ENCODE measurements around the gene DCAF16. TPM values are rescaled to one million over a fixed set of nuclear protein-coding genes. Genes with fewer than 3 reads are reported as not detected.

DCAF16 gene
- 4.9 to 6.7 TPM (median 6.6 TPM) in 5 replicates for total RNA-seq (2022; extraction: Qiagen RNA extraction)

DNA sequence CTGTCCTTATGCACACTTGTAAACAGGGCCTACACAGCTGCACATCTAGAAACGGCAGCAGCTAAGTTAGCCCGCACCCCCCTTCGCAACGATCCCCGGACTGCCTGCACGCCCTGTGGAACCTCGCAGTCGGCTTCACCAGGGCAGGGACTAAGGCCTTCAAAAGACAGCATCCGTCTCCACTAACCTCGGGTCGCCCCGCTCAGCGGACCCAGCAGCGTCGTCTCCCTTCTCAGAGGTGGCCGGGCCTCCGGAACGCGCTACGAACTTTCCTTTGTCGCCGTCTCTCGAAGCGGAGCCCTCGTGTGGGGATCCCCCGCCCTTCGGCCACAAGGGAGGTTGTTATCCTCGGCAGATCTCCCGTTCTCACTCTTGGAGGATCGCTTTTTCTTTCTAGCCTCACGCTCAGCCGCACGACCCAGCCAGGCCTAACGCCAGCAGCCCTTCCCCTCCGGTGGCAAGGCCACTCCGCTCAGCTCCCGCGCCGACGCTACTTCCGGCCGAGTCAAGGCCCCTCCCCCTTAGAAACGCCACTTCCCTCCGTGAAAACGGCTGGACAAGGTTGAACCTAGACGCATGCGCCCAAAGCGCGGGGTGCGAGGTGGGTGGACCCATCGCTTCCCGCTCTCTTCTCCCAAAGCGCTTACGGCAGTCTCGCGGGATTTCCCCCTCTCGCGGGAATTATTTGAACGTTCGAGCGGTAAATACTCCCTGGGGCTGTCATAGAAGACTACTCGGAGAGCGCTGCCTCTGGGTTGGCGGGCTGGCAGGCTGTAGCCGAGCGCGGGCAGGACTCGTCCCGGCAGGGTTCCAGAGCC, at the start of gene DCAF16, which contains the start of gene NCAPG:
TSS of gene DCAF16 (minus strand) at position 498 of the 818 bp plus-strand sequence. CDS start 6,616 bp downstream, outside the sequence.
TSS of gene NCAPG (plus strand) at position 720 of the 818 bp plus-strand sequence. CDS start 99 bp downstream, outside the sequence.

DNA sequence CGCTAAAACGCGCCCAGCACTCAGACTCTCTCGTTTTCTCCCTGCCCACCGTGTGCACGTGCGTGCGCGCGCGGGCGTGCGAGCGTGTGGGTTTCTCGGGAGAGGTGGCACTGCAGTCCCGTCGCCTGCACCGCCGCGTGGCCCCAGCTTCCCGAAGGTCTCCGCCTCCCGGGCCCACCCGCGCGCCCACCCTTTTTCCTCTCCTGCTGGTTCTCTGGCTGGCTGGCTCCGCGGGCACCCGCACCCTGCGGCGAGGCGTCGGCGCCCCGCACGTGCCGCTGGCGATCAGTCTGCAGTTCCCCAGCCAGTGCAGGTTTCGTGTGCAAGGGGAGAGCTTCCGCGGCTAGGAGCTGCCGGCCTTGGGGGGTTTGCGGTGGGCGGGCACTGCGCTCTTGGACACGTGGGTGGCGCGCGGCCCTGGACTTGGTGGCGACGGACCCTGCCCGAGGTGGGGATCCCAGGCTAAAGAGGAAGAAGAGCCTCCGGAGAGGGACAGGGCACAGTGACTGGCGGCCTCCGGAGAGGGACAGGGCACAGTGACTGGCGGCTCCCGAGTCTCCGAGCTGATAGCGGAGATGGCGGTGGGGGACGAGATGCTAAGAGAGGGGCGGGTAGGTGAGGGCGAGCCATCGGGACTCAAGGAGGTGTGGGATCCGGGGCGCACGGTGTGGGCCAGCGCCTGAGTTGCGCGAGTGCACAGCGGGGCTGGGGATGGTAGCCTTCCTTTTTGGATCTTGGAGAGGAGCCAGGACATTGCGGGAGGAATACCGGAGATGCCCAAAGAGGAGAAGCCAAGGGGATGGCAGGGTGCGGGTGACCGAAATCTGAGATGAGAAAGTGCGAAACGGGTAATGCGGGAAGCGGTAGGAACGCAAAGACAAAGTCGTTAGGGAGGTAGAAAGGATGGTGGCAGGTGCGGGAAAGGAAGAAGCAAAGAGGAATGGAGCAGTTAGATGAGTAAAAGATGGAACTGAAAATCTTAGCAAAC, 29.0 kb downstream of the DCAF16 start, which contains the start of gene FAM184B:
TSS of gene FAM184B (minus strand) at position 322 of the 988 bp plus-strand sequence. CDS start 322 bp downstream, outside the sequence.

Other genes starting within 250 kb of the DCAF16 start
- 31.6 to 43.6 TPM (median 33.4 TPM) in 5 replicates for gene LAP3, start 233.6 kb downstream of the DCAF16 start, total RNA-seq (2022; extraction: Qiagen RNA extraction)
- 27.0 to 42.2 TPM (median 32.3 TPM) in 5 replicates for gene MED28, start 196.1 kb downstream of the DCAF16 start, total RNA-seq (2022; extraction: Qiagen RNA extraction)
- 0.01 to 0.06 TPM (median 0.05 TPM) in 5 replicates for gene FAM184B, start 29.1 kb downstream of the DCAF16 start, total RNA-seq (2022; extraction: Qiagen RNA extraction)
- 25.6 to 28.3 TPM (median 27.2 TPM) in 5 replicates for gene NCAPG, start 222 bp upstream of the DCAF16 start, total RNA-seq (2022; extraction: Qiagen RNA extraction)
- 3.8 to 5.4 TPM (median 4.6 TPM) in 5 replicates for gene LCORL, start 211.0 kb upstream of the DCAF16 start, total RNA-seq (2022; extraction: Qiagen RNA extraction)